Lower lobe of right lung (tissue), 2 donors: ENCODE measurements around the gene PGA4. TPM values are rescaled to one million over a fixed set of nuclear protein-coding genes. Genes with fewer than 3 reads are reported as not detected.

ENCODE experiments used
- ATAC-seq, 2 donors: fragments of 200-7000 bp; cut with Tn5 transposase; one replicate each; pipeline ENCODE4 v1.9.1; 2020 to 2022; ENCODE audit warnings: mild to moderate bottlenecking in 2 of 2, moderate library complexity in 2 of 2
- DNase-seq: peaks from one replicate; pipeline ENCODE4 v3.0.0-alpha.2; 2020
- H3K27ac ChIP-seq: fragments of 200-600 bp; one replicate; pipeline ENCODE4 v1.8.0; 2022
- H3K27me3 ChIP-seq: fragments of 200-600 bp; one replicate; pipeline ENCODE4 v1.8.0; 2022; ENCODE audit warnings: low read depth
- H3K36me3 ChIP-seq: fragments of 200-600 bp; one replicate; pipeline ENCODE4 v1.8.0; 2022; ENCODE audit warnings: mild to moderate bottlenecking
- H3K4me1 ChIP-seq: fragments of 200-600 bp; one replicate; pipeline ENCODE4 v1.8.0; 2022
- H3K4me3 ChIP-seq: fragments of 200-600 bp; one replicate; pipeline ENCODE4 v1.8.0; 2022; ENCODE audit warnings: mild to moderate bottlenecking
- H3K9me3 ChIP-seq: fragments of 200-600 bp; one replicate; pipeline ENCODE4 v1.8.0; 2022
- intact Hi-C: fragments of 100-400 bp; cut with DNase I; formaldehyde crosslinking; loops from one replicate; pipeline ENCODE4 v1.11.0; 2022
- total RNA-seq: library from RNA; stranded (reverse); fragmentation: NEBNext Ultra II Directional; extraction: Animal tissue kit (Norgen Biotek cat#: 25700); gene quantifications from one replicate; pipeline ENCODE4 v1.2.1, GENCODE V29; 2021
- TF ChIP-seq, protein P1 (sequence below): fragments of 200-600 bp; IDR thresholded peaks from one replicate; pipeline ENCODE4 v1.8.0; 2022; ENCODE audit warnings: antibody characterized with exemption, mild to moderate bottlenecking
- donor health status: DM: no; HTN: yes; CAD: no; lungs with severe emphysema.

PGA4 gene
- total RNA-seq, 1 donor from 2014 or later = 0.83 TPM

DNA sequence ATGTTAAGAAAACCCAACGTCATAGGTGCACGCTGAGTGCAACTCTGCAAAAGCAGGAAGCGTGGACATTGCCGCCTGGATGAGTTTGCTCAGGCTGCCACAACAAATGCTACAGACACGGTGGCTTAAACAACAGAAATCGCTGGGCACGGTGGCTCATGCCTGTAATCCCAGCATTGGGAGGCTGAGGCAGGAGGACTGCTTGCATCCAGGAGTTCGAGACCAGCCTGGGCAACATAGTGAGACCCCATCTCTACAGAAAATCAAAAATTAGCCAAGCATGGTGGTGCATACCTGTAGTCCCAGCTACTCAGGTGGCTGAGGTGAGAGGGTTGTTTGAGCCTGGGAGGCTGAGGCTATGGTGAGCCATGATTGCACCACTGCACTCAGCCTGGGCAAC lies 32.2 kb upstream of the PGA4 start:
- Histone ChIP-seq H3K4me3 (no peak overlapping the region), H3K27me3 (peaks cover 20% of the 10 kb centered on the region), H3K9me3 (no peaks in the 10 kb centered on the region), H3K27ac (no peak overlapping the region), H3K36me3 (no peaks in the 10 kb centered on the region), H3K4me1 (no peaks in the 10 kb centered on the region)
- intact Hi-C loops = no loop called here
- no peak for ATAC-seq
- TF ChIP-seq, protein P1, sequence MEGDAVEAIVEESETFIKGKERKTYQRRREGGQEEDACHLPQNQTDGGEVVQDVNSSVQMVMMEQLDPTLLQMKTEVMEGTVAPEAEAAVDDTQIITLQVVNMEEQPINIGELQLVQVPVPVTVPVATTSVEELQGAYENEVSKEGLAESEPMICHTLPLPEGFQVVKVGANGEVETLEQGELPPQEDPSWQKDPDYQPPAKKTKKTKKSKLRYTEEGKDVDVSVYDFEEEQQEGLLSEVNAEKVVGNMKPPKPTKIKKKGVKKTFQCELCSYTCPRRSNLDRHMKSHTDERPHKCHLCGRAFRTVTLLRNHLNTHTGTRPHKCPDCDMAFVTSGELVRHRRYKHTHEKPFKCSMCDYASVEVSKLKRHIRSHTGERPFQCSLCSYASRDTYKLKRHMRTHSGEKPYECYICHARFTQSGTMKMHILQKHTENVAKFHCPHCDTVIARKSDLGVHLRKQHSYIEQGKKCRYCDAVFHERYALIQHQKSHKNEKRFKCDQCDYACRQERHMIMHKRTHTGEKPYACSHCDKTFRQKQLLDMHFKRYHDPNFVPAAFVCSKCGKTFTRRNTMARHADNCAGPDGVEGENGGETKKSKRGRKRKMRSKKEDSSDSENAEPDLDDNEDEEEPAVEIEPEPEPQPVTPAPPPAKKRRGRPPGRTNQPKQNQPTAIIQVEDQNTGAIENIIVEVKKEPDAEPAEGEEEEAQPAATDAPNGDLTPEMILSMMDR = no peak
- DNase-seq = no peak

DNA sequence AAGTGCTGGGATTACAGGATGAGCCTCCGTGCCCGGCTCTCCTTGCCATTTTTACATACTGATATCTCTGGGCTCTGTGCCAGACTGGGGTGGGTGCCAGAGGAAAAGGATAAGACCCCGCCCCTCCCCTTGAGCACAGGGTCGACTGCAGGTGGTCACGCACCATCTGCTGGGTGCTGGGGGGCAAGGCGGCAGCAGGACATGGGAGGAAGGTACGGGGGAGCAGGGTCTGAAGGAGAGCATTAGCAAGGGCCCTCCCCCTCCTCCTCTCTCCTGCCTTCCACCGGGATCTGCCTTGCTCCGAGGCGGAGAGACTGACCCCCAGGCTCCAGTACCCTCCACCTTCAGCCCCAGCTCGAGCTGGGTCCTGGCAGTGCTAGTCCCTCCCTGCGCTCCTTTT lies 28.6 kb upstream of the PGA4 start:
- peaks cover 20% of the 10 kb centered on the region for H3K27me3 ChIP-seq
- DNase-seq (no peak), ATAC-seq (peak in 1 of 2 donors; percentile 18)
- TF ChIP-seq, protein P1 = no peak
- no peaks in the 10 kb centered on the region for H3K4me1 ChIP-seq
- no peak overlapping the region for H3K27ac ChIP-seq
- H3K9me3 ChIP-seq = no peaks in the 10 kb centered on the region
- intact Hi-C loops = no loop called here
- no peak overlapping the region for H3K4me3 ChIP-seq
- no peaks in the 10 kb centered on the region for H3K36me3 ChIP-seq

DNA sequence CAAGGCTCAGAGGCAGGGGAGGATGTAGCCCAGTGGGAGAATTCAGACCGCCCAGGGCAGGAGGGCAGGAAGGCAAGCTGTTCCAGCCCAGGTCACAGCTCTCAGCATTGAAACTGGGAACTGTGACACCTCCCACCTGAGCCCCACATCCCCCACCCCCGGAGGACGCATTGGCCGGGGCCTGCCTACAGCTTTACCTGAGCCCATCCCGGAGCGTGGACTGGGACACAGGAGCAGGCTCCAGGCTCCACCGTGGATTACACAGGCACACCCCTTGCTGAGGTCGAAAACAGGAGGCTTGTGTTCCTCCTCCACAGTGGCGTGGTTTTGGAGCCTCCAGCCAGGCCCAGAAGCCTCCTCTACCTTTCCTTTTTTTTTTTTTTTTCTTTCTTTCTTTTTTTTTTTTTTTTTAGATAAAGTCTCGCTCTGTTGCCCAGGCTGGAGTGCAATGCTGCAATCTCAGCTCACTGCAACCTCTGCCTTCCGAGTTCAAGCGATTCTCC lies 27.9 kb upstream of the PGA4 start:
- Histone ChIP-seq H3K9me3 (peaks cover 4% of the 10 kb centered on the region), H3K4me3 (no peak overlapping the region), H3K4me1 (no peaks in the 10 kb centered on the region), H3K36me3 (no peaks in the 10 kb centered on the region), H3K27me3 (peaks cover 19% of the 10 kb centered on the region), H3K27ac (no peak overlapping the region)
- ATAC-seq (peak in 1 of 2 donors; percentile 33), DNase-seq (no peak)
- intact Hi-C loops = no loop called here
- TF ChIP-seq, protein P1 = no peak

DNA sequence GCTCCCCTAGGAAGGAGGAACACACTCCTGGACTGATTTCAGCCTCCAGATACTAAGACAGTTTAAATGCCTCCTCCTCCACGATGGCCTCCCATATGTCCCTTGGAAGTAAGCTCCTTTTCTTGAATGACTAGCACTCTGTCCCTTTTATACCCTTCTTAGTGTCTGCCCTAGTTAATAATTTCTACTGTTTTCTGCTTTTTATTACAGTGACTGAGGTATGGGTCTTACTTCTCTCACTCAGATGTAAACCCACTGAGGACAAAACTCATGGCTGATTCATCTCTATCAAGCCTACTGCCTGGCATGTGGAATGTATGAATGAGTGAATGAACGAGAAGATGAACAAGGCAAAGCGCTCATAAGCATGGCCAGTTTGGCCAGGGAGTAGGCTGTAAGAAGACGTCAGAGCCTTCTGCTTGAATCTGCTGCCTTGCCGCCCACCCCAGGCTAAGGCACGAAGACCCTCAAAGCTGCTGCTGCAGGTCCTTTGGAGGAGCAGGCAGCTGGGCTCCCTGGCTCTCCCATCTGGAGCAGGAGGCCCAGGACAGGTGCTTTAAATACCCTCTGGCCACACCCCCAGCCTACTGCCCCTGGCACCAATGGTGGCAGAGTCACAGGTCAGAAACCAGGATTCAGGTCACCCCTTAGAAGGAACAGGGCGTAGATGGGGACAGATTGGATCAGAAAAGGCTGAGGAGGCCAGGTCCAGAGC lies 27.0 kb upstream of the PGA4 start:
- H3K4me1 ChIP-seq = no peaks in the 10 kb centered on the region
- peaks cover 5% of the 10 kb centered on the region for H3K9me3 ChIP-seq
- H3K4me3 ChIP-seq = no peak overlapping the region
- TF ChIP-seq, protein P1 = no peak
- no peaks in the 10 kb centered on the region for H3K36me3 ChIP-seq
- intact Hi-C loops = no loop called here
- no peak for DNase-seq
- no peak for ATAC-seq
- no peak overlapping the region for H3K27ac ChIP-seq
- peaks cover 10% of the 10 kb centered on the region for H3K27me3 ChIP-seq

DNA sequence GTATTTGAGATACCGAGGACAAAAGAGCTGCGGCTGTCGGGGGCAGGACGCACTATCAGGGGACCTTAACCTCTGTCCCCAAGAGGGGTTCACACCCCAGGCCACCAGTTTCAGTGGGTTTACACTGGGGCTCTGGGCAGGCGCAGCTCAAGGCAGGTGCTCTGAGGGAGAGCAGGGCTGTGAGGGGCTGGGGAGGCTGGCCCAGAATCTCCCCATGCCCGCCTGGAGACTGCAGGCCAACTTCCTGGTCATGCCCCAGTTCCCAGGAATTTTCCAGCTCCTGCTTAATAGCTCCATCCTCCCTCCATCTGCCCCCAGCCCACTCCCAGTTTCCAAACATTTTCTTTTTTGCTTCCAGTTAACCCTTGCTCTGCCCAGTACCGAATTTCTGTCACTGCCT lies 26.4 kb upstream of the PGA4 start:
- intact Hi-C loops = no loop called here
- DNase-seq = no peak
- H3K9me3 ChIP-seq = peaks cover 5% of the 10 kb centered on the region
- H3K27me3 ChIP-seq = peaks cover 10% of the 10 kb centered on the region
- TF ChIP-seq, protein P1 = no peak
- no peak for ATAC-seq
- H3K36me3 ChIP-seq = no peaks in the 10 kb centered on the region
- H3K27ac ChIP-seq = no peak overlapping the region
- no peak overlapping the region for H3K4me3 ChIP-seq
- no peaks in the 10 kb centered on the region for H3K4me1 ChIP-seq
